Mesothelial cell of epicardium (in vitro differentiated cells): ENCODE data around the gene RALGPS1. TPM values are rescaled to one million over a fixed set of nuclear protein-coding genes. Genes with fewer than 3 reads are reported as not detected.
A peak's percentile ranks its signal among the peaks of the same experiment; 100 is the strongest.

Experiments
- DNase-seq, 2 experiments: peaks; one replicate each; pipeline ENCODE4 v3.0.0; 2021; ENCODE audit warnings: low spot score in 2 of 2; ENCODE audit not compliant: unreplicated experiment in 2 of 2
- H3K27ac Mint-ChIP-seq: 2 replicates; pipeline ENCODE4 v1.8.0; 2021; ENCODE audit warnings: mixed read lengths
- H3K27me3 Mint-ChIP-seq: 2 replicates; pipeline ENCODE4 v1.8.0; 2021; ENCODE audit warnings: low read depth, mixed read lengths
- H3K36me3 Mint-ChIP-seq: 2 replicates; pipeline ENCODE4 v1.8.0; 2021; ENCODE audit warnings: mixed read lengths
- H3K4me1 Mint-ChIP-seq: 2 replicates; pipeline ENCODE4 v1.8.0; 2021; ENCODE audit warnings: mixed read lengths
- H3K4me3 Mint-ChIP-seq: 2 replicates; pipeline ENCODE4 v1.8.0; 2021; ENCODE audit warnings: mild to moderate bottlenecking, moderate library complexity, mixed read lengths
- H3K9me3 Mint-ChIP-seq: 2 replicates; pipeline ENCODE4 v1.8.0; 2021; ENCODE audit warnings: mixed read lengths
- total RNA-seq: library from RNA; stranded (reverse); gene quantifications from 3 replicates; pipeline ENCODE4 v1.2.1, GENCODE V29; 2021
- TF ChIP-seq, protein P1 (sequence below): fragments of 200-600 bp; sonication (generic); IDR thresholded peaks from one replicate; pipeline ENCODE4 v1.5.0; 2021; ENCODE audit warnings: antibody characterized with exemption; ENCODE audit not compliant: unreplicated experiment

Gene RALGPS1
- total RNA-seq, 1 donor from 2014 or later = 25.6 TPM

GRCh38 chr9:127229691-127230417 is 315.3 kb downstream of the RALGPS1 start:
- Mint-ChIP-seq H3K27me3 (peaks cover 5% of the 10 kb centered on the region), H3K36me3 (peaks cover 3% of the 10 kb centered on the region), H3K4me1 (peaks cover 24% of the 10 kb centered on the region), H3K9me3 (no peaks in the 10 kb centered on the region), H3K4me3 (no peak overlapping the region), H3K27ac (no peak overlapping the region)
- TF ChIP-seq, protein P1, sequence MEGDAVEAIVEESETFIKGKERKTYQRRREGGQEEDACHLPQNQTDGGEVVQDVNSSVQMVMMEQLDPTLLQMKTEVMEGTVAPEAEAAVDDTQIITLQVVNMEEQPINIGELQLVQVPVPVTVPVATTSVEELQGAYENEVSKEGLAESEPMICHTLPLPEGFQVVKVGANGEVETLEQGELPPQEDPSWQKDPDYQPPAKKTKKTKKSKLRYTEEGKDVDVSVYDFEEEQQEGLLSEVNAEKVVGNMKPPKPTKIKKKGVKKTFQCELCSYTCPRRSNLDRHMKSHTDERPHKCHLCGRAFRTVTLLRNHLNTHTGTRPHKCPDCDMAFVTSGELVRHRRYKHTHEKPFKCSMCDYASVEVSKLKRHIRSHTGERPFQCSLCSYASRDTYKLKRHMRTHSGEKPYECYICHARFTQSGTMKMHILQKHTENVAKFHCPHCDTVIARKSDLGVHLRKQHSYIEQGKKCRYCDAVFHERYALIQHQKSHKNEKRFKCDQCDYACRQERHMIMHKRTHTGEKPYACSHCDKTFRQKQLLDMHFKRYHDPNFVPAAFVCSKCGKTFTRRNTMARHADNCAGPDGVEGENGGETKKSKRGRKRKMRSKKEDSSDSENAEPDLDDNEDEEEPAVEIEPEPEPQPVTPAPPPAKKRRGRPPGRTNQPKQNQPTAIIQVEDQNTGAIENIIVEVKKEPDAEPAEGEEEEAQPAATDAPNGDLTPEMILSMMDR = no peak
- no peak for DNase-seq

DNA sequence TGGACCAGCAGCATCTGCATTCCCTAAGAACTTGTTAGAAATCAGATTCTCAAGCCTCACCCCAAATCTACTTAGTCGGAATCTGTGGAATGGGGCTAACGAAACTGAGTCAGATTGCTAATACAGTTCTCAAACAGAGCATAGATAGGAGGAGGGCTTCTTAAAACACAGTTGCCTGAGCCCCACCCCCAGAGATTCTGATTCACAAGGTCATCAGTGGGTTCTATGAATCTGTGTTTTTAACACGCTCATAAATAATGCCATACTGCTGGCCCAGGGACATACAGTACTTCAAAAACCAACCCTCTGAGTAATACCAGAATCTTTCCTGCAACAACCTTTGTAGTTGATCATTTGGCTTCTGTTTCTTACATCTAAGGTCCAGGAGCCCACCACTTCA is 317.1 kb downstream of the RALGPS1 start:
- Mint-ChIP-seq H3K4me3 (no peak overlapping the region), H3K36me3 (peaks cover 8% of the 10 kb centered on the region), H3K27me3 (no peaks in the 10 kb centered on the region), H3K9me3 (no peaks in the 10 kb centered on the region), H3K27ac (no peak overlapping the region), H3K4me1 (peaks cover 16% of the 10 kb centered on the region)
- no peak for DNase-seq
- TF ChIP-seq, protein P1 = no peak

- no peak overlapping the region for H3K4me3 Mint-ChIP-seq
- TF ChIP-seq, protein P1 = no peak
- no peak for DNase-seq
- H3K4me1 Mint-ChIP-seq = peaks cover 22% of the 10 kb centered on the region
- H3K9me3 Mint-ChIP-seq = no peaks in the 10 kb centered on the region
- H3K27ac Mint-ChIP-seq = no peak overlapping the region
- H3K36me3 Mint-ChIP-seq = peaks cover 19% of the 10 kb centered on the region
- no peaks in the 10 kb centered on the region for H3K27me3 Mint-ChIP-seq
These were observed 318.4 kb downstream of the RALGPS1 start for GRCh38 chr9:127232833-127233549.

DNA sequence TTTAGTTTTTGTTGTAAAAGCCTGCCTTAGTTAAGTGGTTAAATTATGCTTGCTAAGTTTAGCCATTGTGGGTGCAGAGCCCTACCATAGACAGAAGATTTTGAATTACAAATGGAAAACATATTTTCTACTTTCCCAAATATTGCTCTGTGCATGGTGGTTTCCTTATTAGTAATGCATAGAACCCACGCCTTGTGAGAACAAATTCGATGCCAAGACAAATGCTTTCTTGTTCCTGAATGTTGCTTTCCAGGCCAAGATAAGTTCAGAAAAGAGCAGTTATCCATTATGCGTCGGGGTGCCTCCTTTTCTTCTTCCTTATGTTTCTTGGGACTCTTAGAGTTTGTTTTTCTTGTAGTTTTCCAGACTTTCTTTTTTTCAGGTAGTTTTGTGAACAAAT is 319.0 kb downstream of the RALGPS1 start:
- peaks cover 20% of the 10 kb centered on the region for H3K4me1 Mint-ChIP-seq
- TF ChIP-seq, protein P1 = no peak
- peak overlapping the region; percentile 82 for H3K27ac Mint-ChIP-seq
- H3K36me3 Mint-ChIP-seq = peaks cover 20% of the 10 kb centered on the region
- H3K9me3 Mint-ChIP-seq = no peaks in the 10 kb centered on the region
- H3K27me3 Mint-ChIP-seq = no peaks in the 10 kb centered on the region
- H3K4me3 Mint-ChIP-seq = no peak overlapping the region
- DNase-seq = no peak

DNA sequence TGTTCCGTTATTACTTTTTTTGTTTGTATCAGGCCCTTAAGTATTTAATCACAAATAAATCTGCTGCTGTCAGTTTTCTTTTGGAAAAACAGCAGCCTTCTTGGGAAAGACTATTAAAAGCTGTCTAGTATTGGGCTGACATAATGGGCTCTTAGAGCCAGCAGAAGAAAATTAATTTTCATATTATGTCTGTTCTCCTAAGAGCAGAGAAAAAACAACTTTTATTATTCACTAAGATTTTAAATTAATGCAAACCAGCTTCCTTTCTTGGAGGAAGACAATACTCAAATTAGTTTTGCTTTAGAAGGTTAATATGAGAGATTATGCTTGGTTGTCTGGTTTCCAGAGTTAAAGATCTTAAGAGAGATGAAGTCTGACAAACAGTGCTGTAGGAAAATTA is 319.4 kb downstream of the RALGPS1 start:
- H3K27ac Mint-ChIP-seq = peak overlapping the region; percentile 82
- no peaks in the 10 kb centered on the region for H3K27me3 Mint-ChIP-seq
- DNase-seq = no peak
- peaks cover 20% of the 10 kb centered on the region for H3K4me1 Mint-ChIP-seq
- H3K36me3 Mint-ChIP-seq = peaks cover 24% of the 10 kb centered on the region
- no peak overlapping the region for H3K4me3 Mint-ChIP-seq
- TF ChIP-seq, protein P1 = no peak
- H3K9me3 Mint-ChIP-seq = no peaks in the 10 kb centered on the region
